Caco-2 (cell line): ENCODE results near the gene EYA3. TPM values are rescaled to one million over a fixed set of nuclear protein-coding genes. Genes with fewer than 3 reads are reported as not detected.

Experiments used
- BruUV-seq: library from RNA; stranded (reverse); fragments of 400-500 nt; replicated peaks from 2 replicates; lab custom pipeline; 2021; lab: Mats Ljungman, UMichigan
- CTCF ChIA-PET: fragments of 300-600 bp; sonication (Branson Sonifier 250); formaldehyde crosslinking; loops from one replicate; lab custom pipeline; 2022; ENCODE audit warnings: antibody characterized with exemption; lab: Charles Lee
- POLR2A ChIA-PET: fragments of 300-600 bp; sonication (Branson Sonifier 250); formaldehyde crosslinking; loops from one replicate; lab custom pipeline; 2022; ENCODE audit warnings: antibody characterized with exemption; lab: Charles Lee
- DNase-seq, 2 experiments: peaks; one replicate each; pipeline versions ENCODE4 v3.0.0 to v3.0.0-alpha.2; 2020 to 2022
- H3K27me3 ChIP-seq: replicated peaks from 2 replicates; pipeline ENCODE4 v1.6.0; 2011; ENCODE audit warnings: low read length; ENCODE audit not compliant: control insufficient read depth, insufficient read depth
- H3K36me3 ChIP-seq: 2 replicates; pipeline ENCODE4 v1.5.1; 2011; ENCODE audit warnings: low read length; ENCODE audit not compliant: control insufficient read depth, insufficient read depth
- H3K4me1 ChIP-seq: fragments of 250-450 bp; sonication (Bioruptor Pico); 2 replicates; pipeline ENCODE4 v1.5.1; 2020; ENCODE audit warnings: mild to moderate bottlenecking
- H3K4me3 ChIP-seq: 2 replicates; pipeline ENCODE4 v1.5.1; 2011; ENCODE audit warnings: low read depth, mild to moderate bottlenecking, control low read depth, low read length
- H3K9me3 ChIP-seq: fragments of 250-450 bp; sonication (Bioruptor Pico); 2 replicates; pipeline ENCODE4 v1.5.1; 2020; ENCODE audit warnings: mild to moderate bottlenecking, moderate library complexity
- H3K27ac Mint-ChIP-seq: one replicate; pipeline ENCODE4 v1.8.0; 2022; ENCODE audit warnings: mixed read lengths; ENCODE audit not compliant: unreplicated experiment
- H3K27me3 Mint-ChIP-seq: one replicate; pipeline ENCODE4 v1.8.0; 2022; ENCODE audit warnings: mixed read lengths; ENCODE audit not compliant: insufficient read depth, unreplicated experiment
- H3K36me3 Mint-ChIP-seq: one replicate; pipeline ENCODE4 v1.8.0; 2022; ENCODE audit warnings: mild to moderate bottlenecking, mixed read lengths; ENCODE audit not compliant: insufficient read depth, unreplicated experiment
- H3K4me1 Mint-ChIP-seq: one replicate; pipeline ENCODE4 v1.8.0; 2022; ENCODE audit warnings: low read depth, mixed read lengths; ENCODE audit not compliant: unreplicated experiment
- H3K4me3 Mint-ChIP-seq: one replicate; pipeline ENCODE4 v1.8.0; 2022; ENCODE audit warnings: mild to moderate bottlenecking, moderate library complexity, mixed read lengths; ENCODE audit not compliant: unreplicated experiment
- H3K9me3 Mint-ChIP-seq: one replicate; pipeline ENCODE4 v1.8.0; 2022; ENCODE audit warnings: mixed read lengths; ENCODE audit not compliant: unreplicated experiment
- intact Hi-C: fragments of 100-400 bp; cut with micrococcal nuclease; formaldehyde crosslinking; loops from one replicate; pipeline ENCODE4 v1.10.0; 2022; ENCODE audit not compliant: unreplicated experiment
- total RNA-seq: library from RNA; stranded (reverse); gene quantifications from 2 replicates; pipeline ENCODE4 v1.2.3, GENCODE V29; 2022
- TF ChIP-seq, protein P1 (sequence below), 2 experiments: fragments of 200-600 bp in 1 of 2; IDR thresholded peaks; 1 replicate in 1 of 2; 2 replicates in 1 of 2; pipeline versions ENCODE4 v1.5.1 to v1.8.0; 2011 to 2022; ENCODE audit warnings: antibody characterized with exemption in 1 of 2, control low read depth in 1 of 2, inconsistent platforms in 1 of 2, low read depth in 1 of 2, low read length in 1 of 2, mild to moderate bottlenecking in 1 of 2, moderate library complexity in 1 of 2; ENCODE audit not compliant: insufficient read depth in 1 of 2, severe bottlenecking in 1 of 2, unreplicated experiment in 1 of 2

EYA3 gene
- total RNA-seq, 1 experiment from 2014 or later: 9.9 TPM

GRCh38 chr1:27967106-27967883 is 121.1 kb downstream of the EYA3 start:
- Histone ChIP-seq H3K4me1 (no peaks in the 10 kb centered on the region), H3K36me3 (no peaks in the 10 kb centered on the region), H3K27me3 (no peaks in the 10 kb centered on the region), H3K4me3 (no peak overlapping the region), H3K9me3 (no peaks in the 10 kb centered on the region)
- Mint-ChIP-seq H3K27me3 (no peaks in the 10 kb centered on the region), H3K4me3 (no peak overlapping the region), H3K4me1 (no peaks in the 10 kb centered on the region), H3K27ac (no peak overlapping the region), H3K9me3 (no peaks in the 10 kb centered on the region), H3K36me3 (peaks cover 8% of the 10 kb centered on the region)
- CTCF ChIA-PET: no interaction called here
- TF ChIP-seq, protein P1, sequence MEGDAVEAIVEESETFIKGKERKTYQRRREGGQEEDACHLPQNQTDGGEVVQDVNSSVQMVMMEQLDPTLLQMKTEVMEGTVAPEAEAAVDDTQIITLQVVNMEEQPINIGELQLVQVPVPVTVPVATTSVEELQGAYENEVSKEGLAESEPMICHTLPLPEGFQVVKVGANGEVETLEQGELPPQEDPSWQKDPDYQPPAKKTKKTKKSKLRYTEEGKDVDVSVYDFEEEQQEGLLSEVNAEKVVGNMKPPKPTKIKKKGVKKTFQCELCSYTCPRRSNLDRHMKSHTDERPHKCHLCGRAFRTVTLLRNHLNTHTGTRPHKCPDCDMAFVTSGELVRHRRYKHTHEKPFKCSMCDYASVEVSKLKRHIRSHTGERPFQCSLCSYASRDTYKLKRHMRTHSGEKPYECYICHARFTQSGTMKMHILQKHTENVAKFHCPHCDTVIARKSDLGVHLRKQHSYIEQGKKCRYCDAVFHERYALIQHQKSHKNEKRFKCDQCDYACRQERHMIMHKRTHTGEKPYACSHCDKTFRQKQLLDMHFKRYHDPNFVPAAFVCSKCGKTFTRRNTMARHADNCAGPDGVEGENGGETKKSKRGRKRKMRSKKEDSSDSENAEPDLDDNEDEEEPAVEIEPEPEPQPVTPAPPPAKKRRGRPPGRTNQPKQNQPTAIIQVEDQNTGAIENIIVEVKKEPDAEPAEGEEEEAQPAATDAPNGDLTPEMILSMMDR (IDR thresholded peaks at IDR 0.05; ENCODE audit: insufficient read depth in 1 of 2, low read depth in 1 of 2, low read length in 1 of 2, severe bottlenecking in 1 of 2, unreplicated experiment in 1 of 2): no peak
- BruUV-seq: TSS peak; percentile 18
- DNase-seq: no peak
- intact Hi-C loops: no loop called here
- POLR2A ChIA-PET: no interaction called here

GRCh38 chr1:27966402-27967105 is 121.9 kb downstream of the EYA3 start:
- Mint-ChIP-seq H3K4me3 (no peak overlapping the region), H3K27me3 (no peaks in the 10 kb centered on the region), H3K4me1 (no peaks in the 10 kb centered on the region), H3K27ac (peak overlapping the region; percentile 13), H3K36me3 (peaks cover 8% of the 10 kb centered on the region), H3K9me3 (no peaks in the 10 kb centered on the region)
- DNase-seq: no peak
- ChIA-PET CTCF (no interaction called here), POLR2A (no interaction called here)
- no peaks in the 10 kb centered on the region for H3K36me3 ChIP-seq
- TF ChIP-seq, protein P1 (IDR thresholded peaks at IDR 0.05; ENCODE audit: insufficient read depth in 1 of 2, low read depth in 1 of 2, low read length in 1 of 2, severe bottlenecking in 1 of 2, unreplicated experiment in 1 of 2): no peak
- H3K27me3 ChIP-seq: no peaks in the 10 kb centered on the region
- no peaks in the 10 kb centered on the region for H3K9me3 ChIP-seq
- no peak overlapping the region for H3K4me3 ChIP-seq
- no peaks in the 10 kb centered on the region for H3K4me1 ChIP-seq
- intact Hi-C loops: no loop called here
- BruUV-seq: no TSS peak

DNA sequence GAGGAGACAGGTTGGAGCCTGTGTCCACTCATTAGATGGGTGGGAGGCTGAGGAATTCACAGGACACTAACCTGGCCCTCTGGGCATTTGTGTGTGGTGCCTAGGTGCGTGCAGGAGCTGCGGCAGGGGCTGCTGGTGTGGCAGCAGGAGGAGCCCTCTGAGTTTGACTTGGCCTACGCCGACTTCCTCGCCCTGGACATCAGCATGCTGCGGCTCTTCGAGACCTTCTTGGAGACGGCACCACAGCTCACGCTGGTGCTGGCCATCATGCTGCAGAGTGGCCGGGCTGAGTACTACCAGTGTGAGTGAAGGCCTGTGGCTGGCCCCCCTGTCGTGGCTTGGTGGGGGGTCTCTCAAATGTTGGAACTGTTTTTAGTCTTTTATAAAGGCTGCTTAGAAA is 125.0 kb downstream of the EYA3 start:
- TF ChIP-seq, protein P1 (IDR thresholded peaks at IDR 0.05; ENCODE audit: insufficient read depth in 1 of 2, low read depth in 1 of 2, low read length in 1 of 2, severe bottlenecking in 1 of 2, unreplicated experiment in 1 of 2): no peak
- no TSS peak for BruUV-seq
- CTCF ChIA-PET: no interaction called here

More for the DNA sequence above, 125.0 kb downstream of the EYA3 start:
- intact Hi-C loops: loop anchor here (5.0 kb wide), 1 partner anchor 106 kb away; no protein-coding TSS in a partner anchor
- Mint-ChIP-seq H3K9me3 (no peaks in the 10 kb centered on the region), H3K4me3 (no peak overlapping the region), H3K36me3 (peaks cover 8% of the 10 kb centered on the region), H3K27me3 (no peaks in the 10 kb centered on the region), H3K4me1 (no peaks in the 10 kb centered on the region), H3K27ac (no peak overlapping the region)
- no peaks in the 10 kb centered on the region for H3K4me1 ChIP-seq
- POLR2A ChIA-PET: interaction anchor here (0.6 kb wide), 1 partner anchor 86 kb away, joined by 3 read pairs; no protein-coding TSS in a partner anchor
- no peak for DNase-seq
- no peaks in the 10 kb centered on the region for H3K36me3 ChIP-seq
- no peaks in the 10 kb centered on the region for H3K27me3 ChIP-seq
- H3K9me3 ChIP-seq: no peaks in the 10 kb centered on the region
- H3K4me3 ChIP-seq: no peak overlapping the region
